Right lung (tissue), 5 donors: ENCODE results near the gene JOSD2. TPM values are rescaled to one million over a fixed set of nuclear protein-coding genes. Genes with fewer than 3 reads are reported as not detected.

Source experiments
- polyA plus RNA-seq, 5 donors: library from polyadenylated mRNA; unstranded; fragments of 120-200 nt; gene quantifications; one replicate each; pipeline versions ENCODE4 v1.2.1 to v1.2.3, GENCODE V29; 2013; ENCODE audit warnings: inconsistent platforms in 1 of 5, low replicate concordance in 1 of 5; ENCODE audit not compliant: insufficient read length in 5 of 5, insufficient read depth in 1 of 5

JOSD2 gene
- polyA plus RNA-seq, 5 donors, result 12.2 to 35.2 (median 19.5) TPM

Other genes starting within 250 kb of the JOSD2 start
- gene KCNC3, start 181.8 kb downstream of the JOSD2 start, polyA plus RNA-seq, result 10 to 100 TPM; 17.8 to 30.3 (median 25.2) TPM
- 10 to 100 TPM; 21.8 to 46.6 (median 36.0) TPM for gene NAPSA, start 145.6 kb downstream of the JOSD2 start, polyA plus RNA-seq
- 10 to 100 TPM; 24.1 to 45.1 (median 30.3) TPM for gene NR1H2, start 134.7 kb downstream of the JOSD2 start, polyA plus RNA-seq
- 10 to 100 TPM; 23.6 to 37.1 (median 29.6) TPM for gene POLD1, start 126.8 kb downstream of the JOSD2 start, polyA plus RNA-seq
- gene SPIB, start 92.3 kb downstream of the JOSD2 start, polyA plus RNA-seq, result under 1 TPM; 0.19 to 0.56 (median 0.43) TPM
- gene MYBPC2, start 78.3 kb downstream of the JOSD2 start, polyA plus RNA-seq, result 1 to 10 TPM in 1 of 5 donors, under 1 TPM in 4; 0.08 to 2.9 (median 0.36) TPM
- gene EMC10, start 34.7 kb downstream of the JOSD2 start, polyA plus RNA-seq, result 100 to 1,000 TPM in 1 of 5 donors, 10 to 100 TPM in 4; 64.4 to 124 (median 87.2) TPM
- 1 to 10 TPM; 3.4 to 5.3 (median 4.6) TPM for gene GARIN5A, start 34.3 kb downstream of the JOSD2 start, polyA plus RNA-seq
- 1 to 10 TPM in 3 of 5 donors, under 1 TPM in 2; 0.60 to 2.2 (median 1.7) TPM for gene ASPDH, start 2.7 kb upstream of the JOSD2 start, polyA plus RNA-seq
- gene LRRC4B, start 57.2 kb upstream of the JOSD2 start, polyA plus RNA-seq, result 10 to 100 TPM in 3 of 5 donors, 1 to 10 TPM in 2; 7.8 to 20.8 (median 10.9) TPM
- gene SYT3, start 128.7 kb upstream of the JOSD2 start, polyA plus RNA-seq, result under 1 TPM; 0.05 to 0.55 (median 0.14) TPM
- gene C19orf81, start 138.3 kb upstream of the JOSD2 start, polyA plus RNA-seq, result under 1 TPM in 2 of 5 donors, not detected in 3; 0.45 to 0.46 TPM
- 1 to 10 TPM; 4.1 to 7.5 (median 4.8) TPM for gene SHANK1, start 208.6 kb upstream of the JOSD2 start, polyA plus RNA-seq
- 10 to 100 TPM; 29.6 to 66.3 (median 36.1) TPM for gene CLEC11A, start 212.2 kb upstream of the JOSD2 start, polyA plus RNA-seq